ENCODE data around the gene TNNT3. TPM values are rescaled to one million over a fixed set of nuclear protein-coding genes. Genes with fewer than 3 reads are reported as not detected.

Gene TNNT3
- total and polyA plus RNA-seq, 3 donors from 2014 or later, result 8.1 to 16.1 (median 13.1) TPM

DNA sequence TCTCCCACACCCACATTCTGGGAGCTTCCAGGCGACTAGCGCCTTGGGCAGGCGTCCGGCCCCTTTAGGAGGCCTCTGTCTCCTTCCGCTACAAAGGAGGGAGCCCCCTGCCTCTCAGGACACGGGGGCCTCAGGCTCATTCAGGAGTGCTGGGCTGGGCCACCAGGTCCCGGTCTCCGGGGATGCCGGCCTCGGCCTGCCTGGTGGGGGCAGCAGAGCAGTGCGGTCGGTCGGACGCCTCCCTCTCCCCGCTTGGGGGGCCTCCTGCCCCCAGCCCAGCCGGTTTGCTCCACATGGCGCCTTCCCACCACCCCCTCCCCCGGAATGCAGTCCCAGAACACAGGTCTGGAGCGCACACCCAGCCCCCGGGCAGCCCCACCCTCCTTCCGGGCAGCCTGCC, 49.5 kb downstream of the TNNT3 start:
- WGBS, 2 donors, result no CpG with 5 or more reads among the region's 21 CpGs
- intact Hi-C loops (cut with DNase I; ENCODE audit: low total_unique reads), result no loop called here
- H3K4me1 ChIP-seq, result no peaks in the 10 kb centered on the region

DNA sequence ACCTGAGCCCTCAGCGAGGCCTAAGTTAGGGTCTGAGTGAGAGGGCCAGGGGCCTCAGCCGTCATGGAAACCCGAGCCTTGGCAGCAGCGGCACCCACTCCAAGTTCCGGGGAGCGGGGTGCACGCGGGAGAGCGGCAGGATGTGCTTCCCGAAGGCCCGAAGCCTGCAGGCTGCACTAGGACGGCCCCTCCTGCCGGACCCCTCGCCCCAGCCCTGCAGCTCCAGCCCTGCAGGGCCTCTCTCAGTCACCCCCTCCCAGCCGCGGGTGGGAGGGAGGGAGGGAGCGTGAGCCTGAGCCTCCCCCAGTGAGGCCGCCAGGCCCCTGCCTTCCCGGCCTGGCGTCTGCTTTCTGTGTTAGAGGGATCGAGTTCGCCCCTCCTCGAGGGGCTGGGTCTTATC, 50.3 kb downstream of the TNNT3 start:
- intact Hi-C loops (cut with DNase I; ENCODE audit: low total_unique reads), result no loop called here
- H3K36me3 ChIP-seq (ENCODE audit: low read depth, missing control alignments), result no peaks in the 10 kb centered on the region
- no peaks in the 10 kb centered on the region for H3K9me3 ChIP-seq
- no CpG with 5 or more reads among the region's 23 CpGs for WGBS, 2 donors
- H3K27ac ChIP-seq, result no peak overlapping the region
- TF ChIP-seq, protein P1, sequence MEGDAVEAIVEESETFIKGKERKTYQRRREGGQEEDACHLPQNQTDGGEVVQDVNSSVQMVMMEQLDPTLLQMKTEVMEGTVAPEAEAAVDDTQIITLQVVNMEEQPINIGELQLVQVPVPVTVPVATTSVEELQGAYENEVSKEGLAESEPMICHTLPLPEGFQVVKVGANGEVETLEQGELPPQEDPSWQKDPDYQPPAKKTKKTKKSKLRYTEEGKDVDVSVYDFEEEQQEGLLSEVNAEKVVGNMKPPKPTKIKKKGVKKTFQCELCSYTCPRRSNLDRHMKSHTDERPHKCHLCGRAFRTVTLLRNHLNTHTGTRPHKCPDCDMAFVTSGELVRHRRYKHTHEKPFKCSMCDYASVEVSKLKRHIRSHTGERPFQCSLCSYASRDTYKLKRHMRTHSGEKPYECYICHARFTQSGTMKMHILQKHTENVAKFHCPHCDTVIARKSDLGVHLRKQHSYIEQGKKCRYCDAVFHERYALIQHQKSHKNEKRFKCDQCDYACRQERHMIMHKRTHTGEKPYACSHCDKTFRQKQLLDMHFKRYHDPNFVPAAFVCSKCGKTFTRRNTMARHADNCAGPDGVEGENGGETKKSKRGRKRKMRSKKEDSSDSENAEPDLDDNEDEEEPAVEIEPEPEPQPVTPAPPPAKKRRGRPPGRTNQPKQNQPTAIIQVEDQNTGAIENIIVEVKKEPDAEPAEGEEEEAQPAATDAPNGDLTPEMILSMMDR (IDR thresholded peaks at IDR 0.05), result no peak
- no peak for TF ChIP-seq POLR2A (IDR thresholded peaks at IDR 0.05)
- H3K4me1 ChIP-seq, result no peaks in the 10 kb centered on the region
- H3K4me3 ChIP-seq, result no peak overlapping the region
- DNase-seq, result no peak
- H3K27me3 ChIP-seq, result no peaks in the 10 kb centered on the region

More for the DNA sequence above, 49.5 kb downstream of the TNNT3 start:
- no peaks in the 10 kb centered on the region for H3K36me3 ChIP-seq (ENCODE audit: low read depth, missing control alignments)
- TF ChIP-seq, protein P1 (IDR thresholded peaks at IDR 0.05), result no peak
- no peak for TF ChIP-seq POLR2A (IDR thresholded peaks at IDR 0.05)
- no peak overlapping the region for H3K4me3 ChIP-seq
- no peak for DNase-seq
- H3K27me3 ChIP-seq, result no peaks in the 10 kb centered on the region
- no peaks in the 10 kb centered on the region for H3K9me3 ChIP-seq
- no peak overlapping the region for H3K27ac ChIP-seq

DNA sequence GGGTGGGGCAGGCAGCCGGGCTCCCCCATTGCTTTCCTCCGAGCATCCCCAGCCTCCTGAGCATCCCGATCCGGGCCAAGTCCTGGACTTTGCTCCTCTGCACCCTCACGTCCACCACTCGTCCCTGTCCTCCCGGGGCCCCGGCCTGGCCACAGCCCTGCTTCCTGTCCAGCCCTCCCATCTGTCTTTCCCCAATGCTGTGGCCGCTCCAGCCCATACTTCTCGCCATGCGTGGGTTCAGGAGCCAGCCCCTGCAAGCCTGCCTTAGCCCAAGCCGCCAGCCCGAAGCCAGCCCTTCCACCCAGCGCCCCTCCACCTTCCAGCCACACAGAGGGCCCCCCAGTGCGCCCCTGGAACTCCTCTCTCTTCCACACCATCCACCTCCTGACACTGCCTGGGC, 51.5 kb downstream of the TNNT3 start:
- no peaks in the 10 kb centered on the region for H3K27me3 ChIP-seq
- TF ChIP-seq, protein P1 (IDR thresholded peaks at IDR 0.05), result no peak
- TF ChIP-seq POLR2A (IDR thresholded peaks at IDR 0.05), result no peak
- no peak overlapping the region for H3K27ac ChIP-seq
- H3K4me1 ChIP-seq, result no peaks in the 10 kb centered on the region
- DNase-seq, result no peak
- no peaks in the 10 kb centered on the region for H3K36me3 ChIP-seq (ENCODE audit: low read depth, missing control alignments)
- intact Hi-C loops (cut with DNase I; ENCODE audit: low total_unique reads), result no loop called here
- no peak overlapping the region for H3K4me3 ChIP-seq
- H3K9me3 ChIP-seq, result no peaks in the 10 kb centered on the region
- 79 to 87% methylated on average over 11 to 13 of the region's 15 CpGs for WGBS, 2 donors

DNA sequence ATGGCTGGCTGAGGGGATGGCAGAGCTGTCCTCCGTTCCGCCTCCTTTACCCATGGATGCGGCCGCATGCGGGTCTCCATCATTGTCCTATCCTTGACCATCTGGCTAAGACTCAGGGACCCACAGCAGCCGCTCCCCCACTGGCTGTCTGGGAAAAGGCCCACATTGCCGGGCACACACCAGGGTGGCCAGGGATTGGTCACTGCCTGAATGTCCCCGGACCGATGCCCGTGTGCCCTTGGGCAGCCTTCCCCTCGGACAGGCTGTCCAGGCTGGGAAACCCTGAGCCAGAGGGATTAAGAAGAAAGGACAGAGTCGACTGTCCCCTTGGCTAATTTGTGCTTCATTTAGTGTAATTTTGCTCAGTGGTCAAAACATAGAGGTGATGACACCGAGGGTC, 55.7 kb downstream of the TNNT3 start:
- no peak for DNase-seq
- WGBS, 2 donors, result no CpG with 5 or more reads among the region's 13 CpGs
- H3K27ac ChIP-seq, result no peak overlapping the region

More for the DNA sequence above, 55.7 kb downstream of the TNNT3 start:
- no peaks in the 10 kb centered on the region for H3K27me3 ChIP-seq
- intact Hi-C loops (cut with DNase I; ENCODE audit: low total_unique reads), result no loop called here
- H3K4me3 ChIP-seq, result no peak overlapping the region
- no peak for TF ChIP-seq POLR2A (IDR thresholded peaks at IDR 0.05)
- TF ChIP-seq, protein P1 (IDR thresholded peaks at IDR 0.05), result no peak
- H3K4me1 ChIP-seq, result no peaks in the 10 kb centered on the region
- H3K36me3 ChIP-seq (ENCODE audit: low read depth, missing control alignments), result no peaks in the 10 kb centered on the region
- H3K9me3 ChIP-seq, result no peaks in the 10 kb centered on the region

Measured in testis (tissue), 3 donors.